T-helper 17 cell (primary cell): ENCODE measurements around the gene POMT1. TPM values are rescaled to one million over a fixed set of nuclear protein-coding genes. Genes with fewer than 3 reads are reported as not detected.
A peak's percentile ranks its signal among the peaks of the same experiment; 100 is the strongest.

Experiments
- ATAC-seq: fragments of 150-1000 bp; cut with Tn5 transposase; 2 replicates; pipeline ENCODE4 v1.10.0; 2021; ENCODE audit warnings: mild to moderate bottlenecking, moderate library complexity
- DNase-seq, 3 donors: peaks; one replicate each; pipeline versions ENCODE4 v3.0.0 to v3.0.0-alpha.2; 2020 to 2021
- H3K9me3 ChIP-seq: one replicate; pipeline ENCODE4 v1.7.0; 2013; ENCODE audit warnings: low read length, mild to moderate bottlenecking; ENCODE audit not compliant: control insufficient read depth, poor library complexity, severe bottlenecking
- H3K27ac Mint-ChIP-seq: one replicate; pipeline ENCODE4 v1.8.0; 2022; ENCODE audit warnings: mild to moderate bottlenecking, moderate library complexity, mixed read lengths
- H3K27me3 Mint-ChIP-seq: one replicate; pipeline ENCODE4 v1.8.0; 2022; ENCODE audit warnings: mixed read lengths
- H3K36me3 Mint-ChIP-seq: one replicate; pipeline ENCODE4 v1.8.0; 2022; ENCODE audit warnings: low read depth, mixed read lengths
- H3K4me1 Mint-ChIP-seq: one replicate; pipeline ENCODE4 v1.8.0; 2022; ENCODE audit warnings: mild to moderate bottlenecking, mixed read lengths
- H3K4me3 Mint-ChIP-seq: one replicate; pipeline ENCODE4 v1.8.0; 2022; ENCODE audit warnings: mild to moderate bottlenecking, moderate library complexity, mixed read lengths
- total RNA-seq, 4 donors: library from RNA in 2 of 4; stranded (reverse) in 2 of 4; gene quantifications; one replicate each; pipeline ENCODE4 v1.2.3 and lab custom pipeline; 2022 to 2026

Gene POMT1
- total RNA-seq, 2 donors from 2014 or later, result 50.0 to 54.0 TPM

DNA sequence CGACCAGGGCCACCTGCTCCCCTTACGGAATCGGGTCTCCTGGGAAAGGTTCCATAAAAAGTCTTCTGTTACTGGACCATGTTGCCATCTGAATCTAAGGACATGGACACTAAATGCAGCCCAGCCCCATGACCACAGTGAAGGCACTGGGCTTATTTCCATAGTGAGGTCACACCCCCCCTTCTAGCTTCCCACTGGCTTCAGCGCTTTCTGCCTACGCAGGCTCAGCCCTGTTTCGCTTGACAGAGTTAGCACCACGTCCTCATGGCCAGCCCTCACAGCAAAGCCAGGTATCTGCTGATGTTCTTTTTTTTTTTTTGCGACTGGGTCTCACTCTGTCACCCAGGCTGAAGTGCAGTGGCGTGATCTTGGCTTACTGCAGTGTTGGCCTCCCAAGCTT is 14.2 kb downstream of the POMT1 start:
- Mint-ChIP-seq H3K4me3 (no peak overlapping the region), H3K27me3 (no peaks in the 10 kb centered on the region), H3K36me3 (no peaks in the 10 kb centered on the region), H3K4me1 (peaks cover 2% of the 10 kb centered on the region), H3K27ac (no peak overlapping the region)
- ATAC-seq (no peak), DNase-seq (no peak)
- no peaks in the 10 kb centered on the region for H3K9me3 ChIP-seq

DNA sequence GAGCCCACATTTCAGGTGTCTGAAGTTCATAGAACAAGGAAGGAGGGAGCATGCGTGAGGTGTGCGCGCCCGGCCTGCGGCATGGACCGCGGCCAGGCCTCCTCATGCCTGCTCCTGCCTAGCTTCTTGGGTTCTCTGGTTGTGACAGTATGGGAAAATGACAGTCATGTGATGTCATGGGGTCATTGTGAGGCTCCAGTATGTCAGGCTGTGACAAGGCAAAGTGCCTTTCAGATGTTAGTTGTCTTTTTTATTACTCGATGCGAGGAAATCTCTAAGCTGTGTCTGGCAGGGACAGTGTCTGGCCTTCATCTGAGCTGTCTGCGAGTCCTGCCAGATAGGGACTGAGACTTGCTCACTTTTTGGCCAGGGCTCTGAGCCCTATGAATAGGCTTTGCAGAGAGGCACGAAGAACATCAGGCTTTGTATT is 15.1 kb downstream of the POMT1 start:
- no peak for DNase-seq
- Mint-ChIP-seq H3K4me1 (peaks cover 2% of the 10 kb centered on the region), H3K4me3 (no peak overlapping the region), H3K27ac (no peak overlapping the region), H3K36me3 (peaks cover 3% of the 10 kb centered on the region), H3K27me3 (no peaks in the 10 kb centered on the region)
- no peaks in the 10 kb centered on the region for H3K9me3 ChIP-seq
- ATAC-seq, result no peak

GRCh38 chr9:131518553-131518952 is 15.8 kb downstream of the POMT1 start:
- Mint-ChIP-seq H3K4me1 (peaks cover 2% of the 10 kb centered on the region), H3K27ac (no peak overlapping the region), H3K27me3 (no peaks in the 10 kb centered on the region), H3K36me3 (peaks cover 3% of the 10 kb centered on the region), H3K4me3 (no peak overlapping the region)
- ATAC-seq, result no peak
- no peaks in the 10 kb centered on the region for H3K9me3 ChIP-seq
- no peak for DNase-seq

- Mint-ChIP-seq H3K4me3 (no peak overlapping the region), H3K27ac (peak overlapping the region; percentile 21), H3K4me1 (peaks cover 2% of the 10 kb centered on the region), H3K36me3 (peaks cover 3% of the 10 kb centered on the region), H3K27me3 (no peaks in the 10 kb centered on the region)
- ATAC-seq, result no peak
- DNase-seq, result no peak
- H3K9me3 ChIP-seq, result no peaks in the 10 kb centered on the region
Measured at GRCh38 chr9:131520503-131520902, 17.8 kb downstream of the POMT1 start.

DNA sequence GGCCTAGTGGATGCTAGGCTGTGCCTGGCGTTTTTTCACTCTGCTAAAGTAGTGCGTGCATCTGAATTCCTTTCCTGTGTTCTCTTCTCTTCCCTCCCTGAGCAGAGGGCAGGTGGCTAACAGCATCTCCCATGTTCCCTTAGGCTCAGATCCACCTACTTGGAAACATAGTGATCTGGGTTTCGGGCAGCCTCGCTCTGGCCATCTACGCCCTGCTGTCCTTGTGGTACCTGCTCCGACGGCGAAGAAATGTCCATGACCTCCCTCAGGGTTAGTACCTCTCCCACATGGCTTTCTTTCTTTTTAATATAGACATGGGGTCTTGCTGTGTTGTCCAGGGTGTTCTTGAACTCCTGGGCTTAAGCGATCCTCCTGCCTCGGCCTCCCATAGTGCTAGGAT is 18.5 kb downstream of the POMT1 start:
- no peak for ATAC-seq
- no peaks in the 10 kb centered on the region for H3K27me3 Mint-ChIP-seq
- peaks cover 3% of the 10 kb centered on the region for H3K36me3 Mint-ChIP-seq
- no peak for DNase-seq
- H3K27ac Mint-ChIP-seq, result no peak overlapping the region
- no peaks in the 10 kb centered on the region for H3K9me3 ChIP-seq
- peaks cover 2% of the 10 kb centered on the region for H3K4me1 Mint-ChIP-seq
- H3K4me3 Mint-ChIP-seq, result no peak overlapping the region

GRCh38 chr9:131521822-131522221 is 19.1 kb downstream of the POMT1 start:
- Mint-ChIP-seq H3K4me3 (no peak overlapping the region), H3K27me3 (no peaks in the 10 kb centered on the region), H3K4me1 (peaks cover 2% of the 10 kb centered on the region), H3K36me3 (peaks cover 3% of the 10 kb centered on the region), H3K27ac (no peak overlapping the region)
- DNase-seq (no peak), ATAC-seq (no peak)
- H3K9me3 ChIP-seq, result no peaks in the 10 kb centered on the region

GRCh38 chr9:131522257-131523085 is 19.8 kb downstream of the POMT1 start:
- Mint-ChIP-seq H3K27me3 (no peaks in the 10 kb centered on the region), H3K4me1 (peaks cover 2% of the 10 kb centered on the region), H3K36me3 (peaks cover 3% of the 10 kb centered on the region), H3K27ac (no peak overlapping the region), H3K4me3 (no peak overlapping the region)
- ATAC-seq, result no peak
- H3K9me3 ChIP-seq, result no peaks in the 10 kb centered on the region
- no peak for DNase-seq

DNA sequence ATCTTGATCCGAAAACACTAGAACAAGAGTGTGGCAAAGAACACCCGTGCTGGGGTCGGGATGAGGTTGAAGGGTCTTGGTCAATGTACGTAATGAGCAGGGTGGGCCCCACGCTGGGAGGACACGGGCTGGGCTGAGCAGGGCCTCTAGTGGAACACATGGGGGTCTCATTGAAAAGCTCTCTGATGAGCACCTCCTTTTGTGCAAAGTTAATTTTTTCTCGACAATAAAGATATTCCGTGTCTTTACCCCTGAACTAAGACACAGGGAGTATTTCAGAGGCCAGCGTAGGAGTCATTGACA is 20.3 kb downstream of the POMT1 start:
- peaks cover 3% of the 10 kb centered on the region for H3K36me3 Mint-ChIP-seq
- H3K27me3 Mint-ChIP-seq, result no peaks in the 10 kb centered on the region
- no peak overlapping the region for H3K4me3 Mint-ChIP-seq
- peaks cover 2% of the 10 kb centered on the region for H3K4me1 Mint-ChIP-seq
- no peaks in the 10 kb centered on the region for H3K9me3 ChIP-seq
- no peak overlapping the region for H3K27ac Mint-ChIP-seq
- DNase-seq (no peak), ATAC-seq (no peak)

DNA sequence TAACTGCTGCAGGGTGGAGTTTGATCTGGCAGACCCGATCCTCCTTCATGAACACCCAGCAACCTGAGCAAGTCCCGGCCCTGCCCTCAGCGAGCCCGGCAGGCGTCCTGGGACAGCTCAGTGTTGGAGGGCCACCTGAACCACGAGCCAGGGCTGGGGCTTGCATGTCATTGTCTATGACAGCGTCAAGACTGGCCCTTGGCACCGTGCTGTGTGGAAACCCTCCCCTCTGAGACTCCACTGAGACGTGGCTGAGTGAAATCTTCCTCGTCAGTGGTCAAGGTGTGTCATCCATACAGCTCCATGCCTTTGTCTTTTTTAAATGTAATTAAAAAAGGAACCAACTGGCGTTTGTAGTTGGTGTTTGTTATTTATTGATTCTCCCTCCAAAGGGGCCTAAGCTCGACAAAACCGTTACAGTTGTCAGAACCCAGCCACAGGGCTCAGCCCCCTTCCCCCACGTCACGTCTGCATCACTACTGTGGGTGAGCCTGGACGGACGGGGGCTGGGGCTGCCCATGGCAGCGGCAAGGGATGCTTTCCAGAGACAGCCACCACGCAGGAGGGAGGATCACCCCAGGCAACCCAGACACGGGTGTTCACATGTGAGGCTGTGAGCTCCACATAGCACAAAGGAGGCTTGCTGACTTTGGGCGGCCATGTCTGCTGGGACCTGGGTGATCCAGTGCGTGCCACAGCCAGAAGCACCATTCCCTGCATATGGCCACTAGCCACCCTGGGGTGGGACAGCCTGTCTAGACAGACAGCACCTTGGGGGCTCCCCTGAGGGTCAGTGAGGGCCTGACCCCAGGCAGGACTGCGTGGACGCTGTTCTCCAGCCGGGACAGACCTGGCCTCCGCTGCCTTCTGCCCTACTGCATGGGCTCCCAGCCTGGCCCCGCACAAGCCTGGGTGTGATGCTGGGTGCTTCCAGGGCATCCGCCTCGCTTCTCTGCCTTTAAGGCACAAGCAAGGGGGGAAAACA is 21.0 kb downstream of the POMT1 start:
- Mint-ChIP-seq H3K27me3 (no peaks in the 10 kb centered on the region), H3K36me3 (peaks cover 3% of the 10 kb centered on the region)
- ATAC-seq, result no peak

DNA sequence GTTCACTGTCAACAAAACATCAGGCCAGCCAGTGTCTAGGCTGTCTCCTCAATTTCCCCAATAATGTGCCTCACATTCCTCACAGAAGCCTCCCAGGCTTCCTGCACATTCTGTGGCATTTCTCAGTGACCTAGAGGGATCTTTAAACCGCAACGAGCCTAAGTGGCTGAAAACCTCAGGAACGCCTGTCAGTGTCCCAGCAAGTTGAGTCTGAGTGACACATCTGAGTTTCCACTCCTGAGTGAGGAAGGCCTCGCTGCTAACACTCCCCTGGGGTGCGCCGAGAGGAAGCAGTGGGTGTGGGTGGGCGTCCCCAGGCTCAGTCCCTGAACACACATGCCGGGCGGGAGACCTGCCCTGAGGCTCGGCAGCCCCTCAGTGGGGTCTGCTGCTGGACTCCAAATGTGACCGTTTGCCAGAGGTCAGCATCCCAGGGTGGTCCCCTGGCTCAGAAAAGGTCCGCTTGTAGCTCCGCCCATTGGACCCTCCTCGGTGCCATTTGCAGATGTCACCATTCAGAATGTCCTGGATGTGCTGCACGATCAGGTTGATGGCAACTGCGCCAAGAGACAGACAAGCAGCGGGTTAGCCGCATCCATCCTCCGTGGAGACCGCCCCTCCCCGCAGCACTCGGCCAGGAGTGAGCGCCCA is 22.1 kb downstream of the POMT1 start:
- no peak for ATAC-seq
- H3K9me3 ChIP-seq, result no peaks in the 10 kb centered on the region
- no peak overlapping the region for H3K4me3 Mint-ChIP-seq
- peaks cover 2% of the 10 kb centered on the region for H3K4me1 Mint-ChIP-seq
- peak overlapping the region; percentile 47 for H3K27ac Mint-ChIP-seq
- DNase-seq, result no peak
- peaks cover 3% of the 10 kb centered on the region for H3K36me3 Mint-ChIP-seq
- no peaks in the 10 kb centered on the region for H3K27me3 Mint-ChIP-seq

More for the DNA sequence above, 21.0 kb downstream of the POMT1 start:
- no peak overlapping the region for H3K4me3 Mint-ChIP-seq
- H3K4me1 Mint-ChIP-seq, result peaks cover 2% of the 10 kb centered on the region
- DNase-seq, result no peak
- no peaks in the 10 kb centered on the region for H3K9me3 ChIP-seq
- H3K27ac Mint-ChIP-seq, result peak overlapping the region; percentile 47

GRCh38 chr9:131525643-131526565 is 23.2 kb downstream of the POMT1 start:
- DNase-seq (no peak), ATAC-seq (no peak)
- Mint-ChIP-seq H3K4me1 (peaks cover 2% of the 10 kb centered on the region), H3K27me3 (no peaks in the 10 kb centered on the region), H3K4me3 (no peak overlapping the region), H3K36me3 (peaks cover 3% of the 10 kb centered on the region), H3K27ac (no peak overlapping the region)
- H3K9me3 ChIP-seq, result no peaks in the 10 kb centered on the region

GRCh38 chr9:131528186-131528585 is 25.5 kb downstream of the POMT1 start:
- Mint-ChIP-seq H3K27ac (peak overlapping the region; percentile 84), H3K36me3 (no peaks in the 10 kb centered on the region), H3K4me1 (no peaks in the 10 kb centered on the region), H3K27me3 (no peaks in the 10 kb centered on the region), H3K4me3 (peak overlapping the region; percentile 28)
- ATAC-seq (no peak), DNase-seq (no peak)
- no peaks in the 10 kb centered on the region for H3K9me3 ChIP-seq
